B cell (primary cell): Measurements from ENCODE around the gene OTOR. TPM values are rescaled to one million over a fixed set of nuclear protein-coding genes. Genes with fewer than 3 reads are reported as not detected.

ENCODE experiments used
- ATAC-seq: fragments of 200-7000 bp; cut with Tn5 transposase; one replicate; pipeline ENCODE4 v1.10.0; 2021; ENCODE audit warnings: low read depth, mild to moderate bottlenecking, moderate number of reproducible peaks, moderate library complexity
- CTCF ChIA-PET: fragments of 350-600 bp; sonication (Branson Sonifier 250); formaldehyde crosslinking; loops from one replicate; lab custom pipeline; 2021; ENCODE audit warnings: antibody characterized with exemption, inconsistent platforms; lab: Charles Lee
- POLR2A ChIA-PET: fragments of 350-600 bp; sonication (Branson Sonifier 250); formaldehyde crosslinking; loops from one replicate; lab custom pipeline; 2021; ENCODE audit warnings: antibody characterized with exemption; lab: Charles Lee
- DNase-seq: peaks from one replicate; pipeline ENCODE4 v3.0.0; 2013
- H2AFZ ChIP-seq: 2 replicates; pipeline ENCODE4 v1.6.1; 2012; ENCODE audit warnings: mild to moderate bottlenecking, low read depth, low read length; ENCODE audit not compliant: insufficient read depth, poor library complexity, severe bottlenecking
- H3K27ac ChIP-seq, 2 donors: 1 replicate in 1 of 2; 2 replicates in 1 of 2; pipeline ENCODE4 v1.5.1; 2012 to 2013; ENCODE audit warnings: low read length in 2 of 2, mild to moderate bottlenecking in 2 of 2, moderate library complexity in 1 of 2
- H3K27me3 ChIP-seq, 4 experiments: fragments of 200-600 bp in 1 of 4; sonication (generic) in 1 of 4; replicated peaks in 1 of 4; 1 replicate in 2 of 4; 2 replicates in 2 of 4; pipeline versions ENCODE4 v1.6.1 to v1.7.0; 2013 to 2016; ENCODE audit warnings: low read length in 3 of 4, mild to moderate bottlenecking in 2 of 4, mixed read lengths in 1 of 4, moderate library complexity in 1 of 4; ENCODE audit not compliant: insufficient read depth in 4 of 4, control insufficient read depth in 3 of 4; ENCODE audit errors: control extremely low read depth in 1 of 4
- H3K36me3 ChIP-seq, 2 experiments: replicated peaks in 1 of 2; 1 replicate in 1 of 2; 2 replicates in 1 of 2; pipeline versions ENCODE4 v1.6.1 to v1.7.1; 2013; ENCODE audit warnings: low read length in 1 of 2; ENCODE audit not compliant: insufficient read depth in 2 of 2, control insufficient read depth in 1 of 2; ENCODE audit errors: control extremely low read depth in 1 of 2, extremely low read depth in 1 of 2
- H3K4me1 ChIP-seq, 2 donors: fragments of 200-600 bp in 1 of 2; sonication (generic) in 1 of 2; 1 replicate in 1 of 2; 2 replicates in 1 of 2; pipeline versions ENCODE4 v1.5.1 to v1.6.1; 2013 to 2017; ENCODE audit warnings: low read length in 2 of 2; ENCODE audit not compliant: control insufficient read depth in 2 of 2, insufficient read depth in 2 of 2
- H3K4me2 ChIP-seq: replicated peaks from 2 replicates; pipeline ENCODE3; 2012; ENCODE audit warnings: mild to moderate bottlenecking, low read depth, low read length; ENCODE audit not compliant: poor library complexity, severe bottlenecking
- H3K4me3 ChIP-seq, 5 experiments: fragments of 200-600 bp in 1 of 5; sonication (generic) in 1 of 5; 1 replicate in 3 of 5; 2 replicates in 2 of 5; pipeline versions ENCODE4 v1.5.1 to v1.7.0; 2011 to 2016; ENCODE audit warnings: low read length in 4 of 5, mild to moderate bottlenecking in 4 of 5, low read depth in 2 of 5, control low read depth in 1 of 5, moderate library complexity in 1 of 5; ENCODE audit not compliant: insufficient read depth in 1 of 5; ENCODE audit errors: control extremely low read depth in 1 of 5, extremely low read depth in 1 of 5
- H3K79me2 ChIP-seq: fragments of 200-600 bp; sonication (generic); one replicate; pipeline ENCODE4 v1.6.0; 2016; ENCODE audit warnings: low read length; ENCODE audit not compliant: control insufficient read depth, insufficient read depth
- H3K9ac ChIP-seq: fragments of 200-600 bp; sonication (generic); 2 replicates; pipeline ENCODE4 v1.6.1; 2017; ENCODE audit warnings: mild to moderate bottlenecking, low read length, moderate library complexity
- H3K9me3 ChIP-seq, 3 donors: one replicate each; pipeline versions ENCODE4 v1.6.1 to v1.7.1; 2013; ENCODE audit warnings: low read length in 2 of 3; ENCODE audit not compliant: control insufficient read depth in 2 of 3, insufficient read depth in 1 of 3; ENCODE audit errors: control extremely low read depth in 1 of 3
- H4K20me1 ChIP-seq: 2 replicates; pipeline ENCODE4 v1.6.0; 2012; ENCODE audit warnings: mild to moderate bottlenecking, low read length; ENCODE audit not compliant: insufficient read depth, control insufficient read depth, poor library complexity, severe bottlenecking
- H3K27ac Mint-ChIP-seq: one replicate; pipeline ENCODE4 v1.8.0; 2021; ENCODE audit warnings: mixed read lengths
- H3K27me3 Mint-ChIP-seq: one replicate; pipeline ENCODE4 v1.8.0; 2021; ENCODE audit warnings: mixed read lengths
- H3K4me1 Mint-ChIP-seq: one replicate; pipeline ENCODE4 v1.8.0; 2021; ENCODE audit warnings: mixed read lengths
- H3K4me3 Mint-ChIP-seq: one replicate; pipeline ENCODE4 v1.8.0; 2021; ENCODE audit warnings: mixed read lengths
- H3K9me3 Mint-ChIP-seq: one replicate; pipeline ENCODE4 v1.8.0; 2022; ENCODE audit warnings: mixed read lengths; ENCODE audit not compliant: insufficient read depth
- EZH2 ChIP-seq: IDR thresholded peaks from 2 replicates; pipeline ENCODE4 v1.6.1; 2012; ENCODE audit warnings: borderline replicate concordance, low read depth, mild to moderate bottlenecking, moderate library complexity, low read length; ENCODE audit not compliant: insufficient read depth, poor library complexity, severe bottlenecking
- WGBS: methylation state at CpG from one replicate; pipeline ENCODE4 v1.1.5; 2013; ENCODE audit warnings: missing lambda C conversion rate; ENCODE audit not compliant: insufficient coverage; 5-methylcytosine and 5-hydroxymethylcytosine counted together
- intact Hi-C: fragments of 100-400 bp; cut with micrococcal nuclease; formaldehyde crosslinking; loops from one replicate; pipeline ENCODE4 v1.10.0; 2022
- polyA minus RNA-seq: library from RNA; depleted of rRNA, polyadenylated mRNA; stranded (reverse); fragments of >200 nt; gene quantifications from 2 replicates; pipeline ENCODE4 v1.2.3, GENCODE V29; 2012
- polyA plus RNA-seq: library from polyadenylated mRNA; depleted of rRNA; stranded (reverse); fragments of >200 nt; gene quantifications from 2 replicates; pipeline ENCODE4 v1.2.3, GENCODE V29; 2012
- total RNA-seq, 2 donors: library from RNA; stranded (reverse); fragments of 120-200 nt in 1 of 2; gene quantifications; 1 replicate in 1 of 2; 2 replicates in 1 of 2; pipeline versions ENCODE4 v1.2.3 to v1.2.4, GENCODE V29; 2013 to 2022
- TF ChIP-seq, protein P1 (sequence below): fragments of 200-600 bp; IDR thresholded peaks from one replicate; pipeline ENCODE4 v1.8.0; 2022; ENCODE audit warnings: antibody characterized with exemption, mild to moderate bottlenecking

The OTOR gene, protein sequence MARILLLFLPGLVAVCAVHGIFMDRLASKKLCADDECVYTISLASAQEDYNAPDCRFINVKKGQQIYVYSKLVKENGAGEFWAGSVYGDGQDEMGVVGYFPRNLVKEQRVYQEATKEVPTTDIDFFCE
- total RNA-seq (not detected in 2 replicates), polyA plus RNA-seq (not detected in 2 replicates), polyA minus RNA-seq (not detected in 2 replicates)
- total RNA-seq (2013): not detected

DNA sequence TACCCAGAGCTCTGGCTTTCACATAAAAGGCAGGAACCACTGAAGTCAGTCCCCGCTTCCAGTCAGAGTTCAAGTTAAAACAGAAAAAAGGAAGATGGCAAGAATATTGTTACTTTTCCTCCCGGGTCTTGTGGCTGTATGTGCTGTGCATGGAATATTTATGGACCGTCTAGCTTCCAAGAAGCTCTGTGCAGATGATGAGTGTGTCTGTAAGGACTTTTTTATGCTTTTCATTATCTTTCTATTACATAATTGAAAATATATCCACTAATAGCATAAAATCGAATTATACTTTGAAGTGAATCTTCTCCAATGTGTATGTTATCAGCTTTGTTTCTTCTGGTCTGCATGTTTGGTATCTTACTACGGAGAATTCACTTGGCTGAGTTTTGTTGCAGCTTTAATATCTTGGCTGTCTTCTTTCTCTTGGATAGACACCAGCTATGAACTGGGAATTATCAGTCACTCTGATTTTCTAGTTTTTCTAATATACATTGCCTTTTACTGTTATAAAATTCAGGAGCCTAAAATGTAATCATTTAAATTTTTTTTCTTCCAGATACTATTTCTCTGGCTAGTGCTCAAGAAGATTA is at the start of gene OTOR:
TSS of gene OTOR (plus strand) at position 51 of the 593 bp plus-strand sequence. CDS start at position 95, 44 bp downstream.
- ATAC-seq: no peak
- no peaks in the 10 kb centered on the region for H3K79me2 ChIP-seq
- TF ChIP-seq, protein P1, sequence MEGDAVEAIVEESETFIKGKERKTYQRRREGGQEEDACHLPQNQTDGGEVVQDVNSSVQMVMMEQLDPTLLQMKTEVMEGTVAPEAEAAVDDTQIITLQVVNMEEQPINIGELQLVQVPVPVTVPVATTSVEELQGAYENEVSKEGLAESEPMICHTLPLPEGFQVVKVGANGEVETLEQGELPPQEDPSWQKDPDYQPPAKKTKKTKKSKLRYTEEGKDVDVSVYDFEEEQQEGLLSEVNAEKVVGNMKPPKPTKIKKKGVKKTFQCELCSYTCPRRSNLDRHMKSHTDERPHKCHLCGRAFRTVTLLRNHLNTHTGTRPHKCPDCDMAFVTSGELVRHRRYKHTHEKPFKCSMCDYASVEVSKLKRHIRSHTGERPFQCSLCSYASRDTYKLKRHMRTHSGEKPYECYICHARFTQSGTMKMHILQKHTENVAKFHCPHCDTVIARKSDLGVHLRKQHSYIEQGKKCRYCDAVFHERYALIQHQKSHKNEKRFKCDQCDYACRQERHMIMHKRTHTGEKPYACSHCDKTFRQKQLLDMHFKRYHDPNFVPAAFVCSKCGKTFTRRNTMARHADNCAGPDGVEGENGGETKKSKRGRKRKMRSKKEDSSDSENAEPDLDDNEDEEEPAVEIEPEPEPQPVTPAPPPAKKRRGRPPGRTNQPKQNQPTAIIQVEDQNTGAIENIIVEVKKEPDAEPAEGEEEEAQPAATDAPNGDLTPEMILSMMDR: no peak
- no peak for TF ChIP-seq EZH2
- no peak within 1 kb of the TSS for H3K4me3 Mint-ChIP-seq
- no peak within 1 kb of the TSS for H3K9ac ChIP-seq
- no peak within 1 kb of the TSS for H2AFZ ChIP-seq
- no peaks in the 10 kb centered on the region for H3K27me3 ChIP-seq
- POLR2A ChIA-PET: no interaction called here
- H3K9me3 ChIP-seq: no peaks in the 10 kb centered on the region
- no peak within 1 kb of the TSS for H3K4me3 ChIP-seq
- intact Hi-C loops: no loop called here
- WGBS: no CpG with 5 or more reads among the region's 5 CpGs
- H3K27ac Mint-ChIP-seq: no peak within 1 kb of the TSS
- H3K27ac ChIP-seq: no peak within 1 kb of the TSS
- no peak for DNase-seq
- peaks cover 32% of the 10 kb centered on the region for H3K27me3 Mint-ChIP-seq
- CTCF ChIA-PET: no interaction called here
- no peaks in the 10 kb centered on the region for H3K4me1 ChIP-seq
- H4K20me1 ChIP-seq: no peaks in the 10 kb centered on the region
- H3K4me1 Mint-ChIP-seq: no peaks in the 10 kb centered on the region
- no peaks in the 10 kb centered on the region for H3K9me3 Mint-ChIP-seq
- no peaks in the 10 kb centered on the region for H3K36me3 ChIP-seq
- no peak within 1 kb of the TSS for H3K4me2 ChIP-seq

DNA sequence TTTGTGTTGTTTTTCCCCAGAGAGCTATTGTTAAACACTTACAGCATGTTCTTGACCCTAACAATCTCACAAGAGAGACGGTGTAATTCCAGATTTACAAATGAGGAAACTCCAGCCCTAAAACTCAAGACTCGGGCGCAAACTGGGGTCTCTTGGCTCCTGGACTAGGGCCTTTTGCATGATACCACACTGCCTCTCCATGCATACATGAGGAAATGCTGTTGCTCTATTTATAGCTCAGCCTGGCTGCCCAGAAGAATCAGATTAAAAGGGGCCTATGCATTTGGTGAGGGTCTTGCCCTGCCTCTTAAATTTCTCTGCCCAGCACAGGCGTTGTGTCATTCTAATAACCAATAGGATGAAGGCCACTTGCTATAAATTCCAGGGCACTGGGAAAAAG is 48.9 kb upstream of the OTOR start:
- no peak for DNase-seq
- WGBS: 87% methylated on average over 3 of the region's 4 CpGs
- H3K79me2 ChIP-seq: no peaks in the 10 kb centered on the region
- no peak for TF ChIP-seq EZH2
- TF ChIP-seq, protein P1: no peak
- H3K4me1 ChIP-seq: no peaks in the 10 kb centered on the region
- peaks cover 0 to 4% (median 1%) of the 10 kb centered on the region in 4 experiments for H3K27me3 ChIP-seq
- CTCF ChIA-PET: no interaction called here
- no peak overlapping the region for H3K9ac ChIP-seq
- Mint-ChIP-seq H3K27ac (no peak overlapping the region), H3K4me1 (no peaks in the 10 kb centered on the region), H3K9me3 (no peaks in the 10 kb centered on the region), H3K4me3 (no peak overlapping the region), H3K27me3 (peaks cover 38% of the 10 kb centered on the region)
- intact Hi-C loops: no loop called here
- H4K20me1 ChIP-seq: no peaks in the 10 kb centered on the region
- H3K4me3 ChIP-seq: no peak overlapping the region
- no peak for ATAC-seq
- POLR2A ChIA-PET: no interaction called here
- no peak overlapping the region for H3K27ac ChIP-seq
- H3K36me3 ChIP-seq: no peaks in the 10 kb centered on the region
- no peaks in the 10 kb centered on the region for H3K9me3 ChIP-seq
- H2AFZ ChIP-seq: no peak overlapping the region
- no peak overlapping the region for H3K4me2 ChIP-seq
